IPS DF 4.7 (cell line): ENCODE results near the gene GDPD5.

Experiments used
- DNase-seq: peaks from one replicate; pipeline ENCODE4 v3.0.0-alpha.2; 2013; ENCODE audit warnings: low spot score; ENCODE audit errors: extremely low read depth

Gene GDPD5

DNA sequence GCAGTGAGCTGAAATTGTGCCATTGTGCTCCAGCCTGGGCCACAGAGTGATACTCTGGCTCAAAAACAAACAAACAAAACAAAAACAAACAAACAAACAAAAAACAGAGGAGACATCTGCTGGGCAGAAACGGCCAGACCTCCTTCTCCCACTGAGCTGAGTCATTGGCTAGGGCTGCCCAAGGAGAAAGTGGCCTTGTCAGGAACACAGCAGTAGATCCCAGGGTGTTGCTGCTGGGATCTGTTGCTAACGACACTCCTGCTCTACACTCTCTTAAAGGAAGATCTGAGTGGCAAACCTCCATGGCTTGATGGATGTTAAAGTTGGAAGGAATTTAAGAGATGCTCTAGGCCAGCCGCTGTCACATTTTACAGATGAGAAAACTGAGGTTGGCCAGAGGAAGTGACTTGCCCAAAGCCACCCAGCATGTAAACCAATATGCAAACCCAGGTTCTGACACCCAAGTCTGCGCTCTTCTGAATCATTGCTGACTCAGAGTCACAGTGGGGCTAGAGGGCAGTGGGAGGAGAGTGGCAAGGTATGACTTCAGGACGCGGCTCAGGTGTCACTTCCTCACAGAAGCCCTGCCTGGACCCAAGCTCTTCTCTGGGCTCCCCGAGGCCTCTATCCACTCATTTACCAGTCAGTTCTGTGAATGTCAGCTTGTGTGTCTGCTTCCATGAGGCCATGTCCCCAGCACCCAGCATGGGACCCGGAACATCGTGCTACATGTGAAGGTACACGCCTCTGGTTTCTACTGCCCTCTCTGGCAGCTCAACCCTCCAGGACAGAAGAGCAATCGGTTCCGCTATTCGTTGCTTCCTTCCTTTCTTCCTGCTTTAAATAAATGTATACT is 11.3 kb upstream of the GDPD5 start:
- DNase-seq = no peak

DNA sequence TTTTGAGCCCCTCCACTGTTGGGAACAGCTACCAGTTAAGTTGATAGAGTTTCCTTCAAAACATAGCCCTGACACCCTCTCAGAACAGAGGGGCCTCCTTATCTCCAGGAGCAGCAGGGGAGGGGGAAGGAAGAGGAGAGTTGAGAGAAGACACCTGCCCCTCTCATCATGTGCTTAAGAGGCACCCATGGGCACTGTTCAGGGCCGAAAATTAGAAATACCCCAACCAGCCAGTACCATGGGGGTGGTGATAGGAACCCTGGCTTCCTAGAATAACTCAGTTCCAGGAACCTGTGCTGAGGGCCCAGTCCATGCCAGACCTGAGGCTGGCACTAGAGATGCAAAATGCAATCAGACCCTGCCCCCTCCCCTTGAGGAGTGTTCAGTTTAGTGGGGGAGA is 9.3 kb upstream of the GDPD5 start:
- no peak for DNase-seq

DNA sequence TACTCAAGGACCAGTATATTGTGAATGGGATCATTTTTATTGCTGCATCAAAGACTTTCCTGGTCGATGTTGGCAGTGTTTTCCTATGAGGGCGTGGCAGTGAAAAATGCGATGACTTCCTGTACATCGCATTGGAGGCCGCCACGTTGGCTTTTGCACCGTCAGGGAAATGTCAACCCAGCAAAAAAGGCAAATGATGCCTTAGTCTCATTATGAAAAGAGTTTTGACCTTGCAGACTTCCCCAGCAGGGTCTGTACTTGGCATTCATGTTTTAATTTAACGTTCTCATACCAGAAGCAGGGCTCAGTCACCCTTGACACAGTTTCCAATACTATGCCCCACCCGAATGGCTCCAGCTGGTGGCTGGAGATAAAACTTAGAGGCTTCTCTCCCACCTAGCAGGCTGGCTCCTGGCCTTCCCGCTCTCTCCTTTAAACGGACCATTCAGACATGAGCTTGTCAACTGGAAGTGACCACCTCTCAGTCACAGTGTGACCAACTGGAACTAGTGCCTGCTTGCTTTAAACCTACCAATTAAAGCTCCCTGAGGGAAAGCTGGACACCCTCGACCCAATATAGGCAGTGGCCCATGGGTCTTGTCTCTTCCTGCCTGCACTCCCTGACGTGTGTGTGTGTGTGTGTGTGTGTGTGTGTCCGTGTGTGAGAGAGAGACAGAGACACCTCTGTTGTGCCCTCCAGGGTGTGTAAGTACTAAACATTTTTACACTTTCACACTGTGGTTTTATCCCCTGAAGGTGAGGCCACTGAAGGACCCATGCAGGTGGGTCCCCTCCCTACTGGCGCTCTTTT is 8.7 kb upstream of the GDPD5 start:
- DNase-seq = no peak

DNA sequence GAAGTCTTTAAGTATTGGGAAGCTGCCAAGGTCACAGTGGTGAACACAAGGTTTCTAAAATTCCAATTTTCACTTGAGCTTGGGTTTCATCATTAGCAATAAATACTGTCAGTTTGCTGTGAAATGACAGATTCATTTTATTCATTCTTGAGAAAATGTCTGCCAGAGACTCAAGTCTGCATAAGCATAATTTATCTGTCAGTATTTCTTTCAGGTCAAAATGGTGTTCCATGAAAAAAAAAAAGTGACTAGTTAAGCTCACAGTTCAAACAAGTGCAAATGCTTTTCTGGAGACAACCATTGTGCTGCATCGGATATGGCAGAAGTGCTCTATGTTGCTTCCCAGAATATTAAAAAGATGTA is 8.1 kb upstream of the GDPD5 start:
- DNase-seq = no peak

DNA sequence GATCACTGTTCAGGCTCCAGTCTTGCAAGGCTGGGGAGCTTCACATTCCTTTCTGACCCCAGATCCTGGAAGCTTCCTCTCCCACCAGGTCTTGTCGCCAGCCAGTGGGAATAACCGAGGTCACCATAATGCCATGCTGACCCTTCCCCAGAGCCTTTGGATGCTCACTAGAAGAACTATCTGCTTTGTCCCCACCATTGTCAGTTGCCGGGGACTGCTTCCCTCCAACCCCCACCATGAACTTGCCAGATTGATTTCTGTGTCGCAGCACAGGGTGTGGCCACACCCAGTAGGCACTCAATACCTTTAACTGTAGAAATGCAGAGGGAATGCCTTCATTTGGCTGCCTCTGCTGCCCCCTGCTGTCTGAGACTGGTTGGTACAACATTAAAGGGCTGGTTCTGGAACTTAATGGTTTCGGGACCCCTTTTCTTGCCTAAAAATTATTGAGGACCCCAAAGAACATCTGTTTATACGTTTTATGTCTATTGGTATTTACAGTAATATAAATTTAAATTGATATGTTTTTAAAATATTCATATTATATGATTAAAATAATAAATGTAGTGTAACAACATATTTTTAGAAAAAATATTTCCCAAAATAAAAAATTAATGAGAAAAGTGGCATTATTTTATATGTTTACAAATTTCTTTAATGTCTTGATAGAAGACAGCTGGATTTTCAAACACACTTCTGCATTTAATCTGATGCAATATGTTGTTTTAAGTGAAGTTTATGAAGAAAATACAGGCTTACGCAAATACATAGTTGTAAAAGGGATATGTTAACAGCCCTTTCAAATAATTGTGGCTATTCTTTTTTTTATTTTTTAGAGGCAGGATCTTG is 6.7 kb upstream of the GDPD5 start:
- no peak for DNase-seq

DNA sequence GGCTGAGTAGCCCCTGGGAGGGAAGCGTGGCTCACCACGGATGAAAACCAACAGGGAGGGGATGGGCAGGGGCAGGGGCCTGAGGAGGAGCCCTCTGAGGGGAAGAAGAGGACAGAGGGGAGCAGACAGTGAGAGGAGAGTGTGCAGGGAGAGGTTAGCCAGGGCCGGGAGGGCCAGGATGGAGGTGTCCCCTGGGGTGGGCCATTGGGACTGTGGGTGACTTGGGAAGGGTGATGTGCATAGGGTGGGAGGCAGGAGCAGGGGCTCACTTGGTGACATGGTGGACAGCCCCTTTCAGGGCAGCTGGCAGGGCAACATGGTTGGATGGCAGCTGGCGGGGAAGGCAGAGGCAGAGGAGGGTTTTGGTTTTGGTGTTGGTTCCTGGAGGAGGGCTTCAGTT is 5.6 kb upstream of the GDPD5 start:
- no peak for DNase-seq

DNA sequence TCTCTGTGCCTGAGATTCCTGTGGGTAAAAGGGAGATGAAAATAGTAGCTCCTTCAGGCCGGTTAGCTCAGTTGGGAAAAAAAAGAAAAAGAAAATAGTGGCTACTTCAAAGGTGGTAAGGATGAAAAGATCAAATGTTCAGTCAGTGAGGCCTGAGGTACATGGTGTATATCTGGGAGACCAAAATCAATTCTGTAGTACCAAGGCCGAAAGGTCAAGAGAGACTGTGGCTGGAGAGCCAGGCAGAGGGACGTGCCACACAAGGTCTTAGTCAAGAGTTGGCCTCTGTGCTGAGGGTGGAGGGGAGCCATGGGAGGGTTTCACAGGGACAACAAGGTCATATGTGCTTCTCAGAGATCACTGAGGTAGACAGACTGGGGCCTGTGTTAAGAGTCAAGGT is 4.8 kb upstream of the GDPD5 start:
- DNase-seq = no peak

DNA sequence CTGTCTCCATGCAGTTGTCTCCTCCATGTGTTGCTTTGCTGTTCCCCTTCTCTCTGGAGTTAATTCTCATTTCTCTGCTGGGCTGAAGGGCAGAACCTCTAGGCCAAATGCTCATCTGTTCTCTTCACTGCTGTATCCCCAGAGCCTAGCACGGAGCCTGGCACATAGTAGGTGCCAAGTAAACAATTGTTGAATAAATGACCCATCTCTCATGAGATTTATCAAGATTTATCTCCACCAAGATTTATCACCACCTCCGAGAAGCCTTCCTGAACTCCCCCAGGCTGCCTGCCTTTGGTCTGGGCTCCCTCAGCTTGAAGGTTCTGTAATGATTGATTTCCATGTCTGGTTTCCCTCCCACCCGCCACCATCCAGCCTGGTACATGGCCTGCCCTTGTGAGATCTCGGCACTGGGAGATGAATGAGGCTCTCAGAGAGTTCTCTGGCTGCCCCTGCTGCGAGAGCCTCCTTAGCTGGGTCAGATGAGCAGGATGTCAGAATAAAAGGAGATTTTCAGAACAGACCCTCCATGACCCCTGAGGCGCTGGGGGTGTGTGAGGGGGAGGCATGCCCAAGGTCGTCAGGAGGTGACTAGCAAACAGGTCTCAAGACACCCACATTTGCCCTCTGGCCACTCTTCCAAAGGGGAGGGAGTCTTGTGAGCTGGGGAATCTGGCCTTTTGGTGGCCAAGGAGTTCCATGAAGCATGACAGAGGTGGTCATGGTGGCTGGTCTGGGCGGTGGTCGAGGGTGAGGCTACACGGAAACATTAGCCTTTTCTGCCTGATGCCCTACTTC is 2.4 kb upstream of the GDPD5 start:
- no peak for DNase-seq

DNA sequence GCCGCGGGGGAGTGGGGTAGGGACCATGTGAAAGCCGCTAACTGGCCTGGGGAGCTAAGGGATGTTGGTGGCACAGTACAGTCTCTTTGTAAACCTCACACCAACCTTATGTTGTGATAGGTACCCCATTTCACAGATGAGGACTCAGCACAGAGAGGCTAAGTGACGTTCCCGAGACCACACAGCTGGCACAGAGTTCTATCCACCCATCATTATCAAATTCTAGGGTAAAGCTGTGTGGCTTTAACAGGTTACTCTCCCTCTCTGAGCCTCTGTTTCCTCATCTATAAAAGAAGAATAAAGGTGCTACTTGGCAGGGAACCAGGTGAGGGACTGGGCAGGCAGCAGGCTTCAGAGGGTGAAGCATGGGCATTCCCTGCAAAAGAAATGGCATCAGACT is 1.4 kb upstream of the GDPD5 start:
- no peak for DNase-seq

DNA sequence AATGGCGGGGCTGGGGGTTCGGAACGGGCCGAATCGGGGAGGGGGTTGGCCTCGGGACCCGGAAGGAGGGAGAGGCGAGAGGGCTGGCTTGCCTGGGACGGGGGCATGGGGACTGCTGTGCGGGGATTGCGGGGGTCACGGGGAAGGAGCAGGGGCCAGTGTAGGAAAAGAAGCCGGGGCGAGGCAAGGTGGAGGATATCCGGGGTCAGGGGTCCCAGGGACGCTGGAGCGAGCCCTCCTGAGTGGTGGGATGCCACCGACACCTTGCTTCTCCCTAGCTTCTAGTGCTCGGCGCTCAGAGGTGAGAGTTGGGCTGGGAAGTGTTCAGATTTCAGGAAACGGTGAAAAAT is 426 bp upstream of the GDPD5 start:
- no peak for DNase-seq

DNA sequence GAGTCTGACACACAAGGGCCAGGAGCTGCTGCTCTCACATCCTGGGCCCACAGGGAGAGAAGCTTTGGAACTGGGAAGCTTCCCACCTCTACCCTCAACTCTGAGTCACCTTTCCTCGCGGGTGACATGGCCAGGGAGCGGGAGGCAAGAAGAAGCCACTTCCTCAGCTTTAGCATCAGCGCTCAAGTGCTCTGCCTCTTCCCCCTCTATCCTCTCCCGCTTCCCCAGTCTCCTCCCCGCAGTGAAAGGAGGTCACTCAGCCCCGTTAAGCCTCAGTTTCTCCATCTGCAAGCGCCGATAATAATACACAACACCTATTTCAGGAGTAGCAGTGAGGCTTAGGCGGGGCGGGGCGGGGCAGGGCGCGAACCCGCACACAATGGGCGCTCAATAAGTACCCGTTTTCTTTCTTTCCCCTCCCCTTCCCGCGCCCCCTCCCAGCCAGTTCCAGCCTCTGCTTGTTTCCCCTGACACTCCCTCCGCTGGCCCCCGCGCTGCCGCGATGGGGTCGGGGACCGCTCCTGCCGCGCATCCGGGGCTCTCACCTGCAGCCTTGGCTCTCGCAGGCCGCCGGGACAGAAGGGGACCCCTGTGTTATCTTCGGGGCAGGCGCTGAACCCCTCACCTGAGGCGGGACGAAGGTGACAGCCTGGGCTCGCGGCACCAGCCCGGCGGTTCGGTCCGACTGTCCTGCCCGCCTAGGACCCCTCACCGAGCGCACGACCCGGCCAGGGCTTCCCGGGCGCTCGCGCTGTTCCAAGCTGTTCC is 892 bp downstream of the GDPD5 start:
- no peak for DNase-seq

DNA sequence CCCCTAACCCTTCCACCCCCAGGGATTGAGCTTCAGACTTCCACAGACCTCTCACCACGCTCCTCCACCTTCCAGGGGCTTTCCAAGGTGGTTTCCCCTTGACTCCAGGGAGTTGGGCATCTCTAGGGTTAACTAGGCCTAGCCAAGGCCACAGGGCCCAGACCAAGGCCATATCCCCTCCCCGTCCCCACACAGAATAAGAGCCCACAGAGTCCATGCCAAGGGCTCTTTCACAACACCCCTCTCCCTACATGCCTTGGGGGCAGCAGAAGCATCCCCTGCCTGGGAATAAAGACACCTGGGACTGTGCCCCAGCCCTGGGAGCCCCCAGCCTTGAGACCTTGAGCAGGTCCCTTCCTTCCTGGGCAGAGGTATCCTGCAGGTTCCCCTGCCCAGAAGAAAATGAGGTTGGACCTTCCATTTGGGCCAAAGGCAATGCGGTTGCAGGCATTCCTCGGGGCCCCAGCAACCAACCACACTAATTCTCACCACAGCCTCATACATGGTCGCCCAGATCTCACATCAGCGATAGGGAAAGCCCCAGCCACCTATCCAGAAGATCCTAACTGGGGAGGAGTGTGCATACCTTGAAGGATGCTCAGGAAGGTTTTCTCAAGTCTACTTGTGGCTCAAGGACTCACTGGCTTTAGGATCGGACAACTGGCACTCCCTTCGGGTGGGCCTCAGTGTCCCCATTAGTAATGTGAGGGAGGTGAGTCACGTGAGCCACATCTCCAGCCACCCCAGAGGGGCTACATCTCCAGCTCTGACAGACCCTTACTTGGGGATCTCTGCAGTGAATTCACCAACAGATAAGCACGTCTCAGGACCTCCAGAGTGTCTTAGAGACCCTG is 1.7 kb downstream of the GDPD5 start:
- no peak for DNase-seq

DNA sequence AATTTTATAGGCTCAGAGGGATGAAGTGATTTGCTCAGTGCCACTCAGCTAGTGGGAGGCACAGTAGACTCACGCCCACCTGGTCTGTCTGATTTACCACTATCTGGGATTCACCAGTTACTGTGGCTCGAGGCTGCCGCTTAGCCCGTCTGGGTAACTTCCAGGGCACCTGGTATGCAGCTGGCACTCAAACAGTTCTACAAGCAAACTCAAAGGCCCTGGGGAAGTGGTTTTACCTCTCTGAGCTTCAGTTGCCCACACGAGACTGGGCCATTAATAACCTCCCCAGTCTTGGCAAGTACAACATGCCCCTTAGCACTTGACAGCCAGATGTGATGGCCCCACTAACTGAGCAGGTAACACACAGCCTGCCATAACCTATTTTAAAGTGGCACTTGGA is 2.6 kb downstream of the GDPD5 start:
- no peak for DNase-seq

DNA sequence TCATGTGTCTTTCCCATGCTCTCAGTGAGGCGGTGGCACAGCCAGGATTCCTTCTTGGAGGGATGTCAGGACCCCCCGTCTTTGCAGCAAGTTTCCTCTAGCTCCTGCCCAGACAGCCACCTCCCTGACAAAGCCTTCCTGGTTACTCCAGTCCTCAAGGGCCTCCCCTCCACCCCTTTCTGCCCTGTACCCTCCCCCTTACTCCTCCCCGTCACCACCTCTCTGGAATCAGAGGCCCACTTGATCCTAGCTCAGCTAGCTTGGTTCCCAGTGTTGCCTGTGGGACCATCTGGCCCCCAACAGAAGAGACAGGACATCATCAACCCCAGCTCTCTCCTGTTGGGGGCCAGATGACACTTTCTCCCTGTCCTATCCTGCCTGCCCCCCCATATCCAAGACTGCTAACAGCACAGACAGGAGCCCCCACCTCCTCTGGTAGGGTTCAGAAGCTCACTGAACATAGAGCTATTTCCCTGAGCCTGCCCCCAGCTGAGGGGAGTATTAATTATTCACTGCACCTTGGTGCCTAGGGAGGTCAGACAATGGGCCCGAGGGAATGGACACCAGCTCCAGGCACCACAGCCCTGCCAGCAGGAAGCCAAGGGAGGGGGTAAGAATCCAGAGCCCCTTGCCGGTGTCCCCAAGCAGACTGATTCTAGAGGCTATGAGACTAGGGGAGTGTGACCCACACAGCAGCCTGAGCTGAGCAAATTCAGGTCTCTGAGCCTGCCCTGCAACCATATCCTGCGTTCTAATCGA is 3.3 kb downstream of the GDPD5 start:
- DNase-seq = no peak

DNA sequence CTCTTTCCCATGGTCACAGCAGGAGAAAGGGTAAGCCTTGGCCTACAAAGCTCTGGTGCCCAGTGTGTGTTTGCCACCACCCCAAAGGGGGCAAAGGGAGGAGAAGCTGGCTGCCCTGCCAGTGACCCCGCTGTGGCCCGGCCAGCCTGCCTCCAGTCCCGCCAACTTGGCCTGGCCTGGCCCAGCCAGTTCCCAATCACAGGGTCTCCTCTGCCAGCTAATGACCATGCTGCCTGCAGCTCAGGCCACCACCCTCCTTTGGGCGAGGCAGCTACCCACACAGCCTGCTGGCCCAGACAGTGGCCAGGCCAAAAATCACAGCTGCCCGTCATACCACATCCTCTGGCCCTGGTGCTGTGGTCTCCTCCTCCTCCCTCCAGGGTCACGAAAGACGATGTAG is 5.1 kb downstream of the GDPD5 start:
- no peak for DNase-seq

DNA sequence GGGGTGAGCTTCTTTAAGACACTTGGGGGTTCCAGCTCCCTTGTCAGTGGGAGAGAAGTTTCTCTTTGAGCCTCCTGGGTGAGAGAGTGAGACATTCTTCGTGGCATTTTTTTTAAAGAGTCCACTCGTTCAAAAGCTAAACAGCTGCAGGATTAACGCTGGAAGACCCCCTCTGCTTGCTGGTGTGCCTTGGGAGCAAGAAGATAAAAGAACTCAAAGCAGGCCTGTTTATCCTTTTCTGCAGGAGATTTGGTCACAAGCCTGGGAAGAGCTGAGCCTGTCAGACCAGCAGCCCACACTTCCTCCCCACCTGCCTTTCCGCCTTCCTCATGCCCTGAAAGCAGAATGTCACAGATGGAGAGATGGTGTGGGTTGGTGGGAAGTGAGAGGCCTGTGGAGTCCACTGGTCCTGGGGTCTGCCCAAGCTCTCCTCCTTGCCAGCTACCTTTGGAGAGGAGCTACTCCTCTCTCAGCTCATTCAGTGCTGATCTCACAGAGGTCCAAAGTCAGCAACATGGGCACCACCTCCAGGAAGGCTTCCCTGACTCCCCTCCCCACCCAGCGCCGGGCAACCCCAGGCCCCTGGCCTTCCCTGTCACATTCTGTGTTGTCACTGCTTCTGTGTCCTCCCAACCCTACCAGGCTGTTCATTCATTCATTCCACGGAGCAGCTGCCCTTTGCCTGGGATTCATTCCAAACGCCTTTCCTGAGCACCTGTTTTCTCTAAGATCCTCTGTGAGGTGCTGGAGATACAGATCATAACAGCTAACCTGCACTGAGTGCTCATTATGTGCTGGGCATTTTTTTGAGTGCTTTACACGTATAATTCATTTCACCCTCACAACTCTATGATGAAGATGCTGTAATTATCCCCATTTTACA is 6.7 kb downstream of the GDPD5 start:
- no peak for DNase-seq

DNA sequence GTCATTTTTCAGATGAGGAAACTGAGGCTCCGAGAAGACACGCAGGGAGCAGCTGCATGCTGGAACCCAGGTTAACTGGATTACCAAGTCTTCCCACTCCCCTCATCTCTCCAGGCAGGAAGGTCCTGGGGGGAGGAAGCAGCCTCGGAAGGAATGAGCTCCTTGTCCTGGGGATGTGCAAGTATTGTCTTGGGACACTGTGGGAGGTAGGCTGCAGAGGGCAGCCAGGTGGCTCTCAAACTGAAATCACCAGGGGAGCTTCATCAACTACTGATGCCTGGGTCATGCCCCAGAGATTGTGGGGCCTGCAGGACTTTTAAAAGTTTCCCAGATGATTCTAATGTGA is 7.6 kb downstream of the GDPD5 start:
- DNase-seq = no peak

DNA sequence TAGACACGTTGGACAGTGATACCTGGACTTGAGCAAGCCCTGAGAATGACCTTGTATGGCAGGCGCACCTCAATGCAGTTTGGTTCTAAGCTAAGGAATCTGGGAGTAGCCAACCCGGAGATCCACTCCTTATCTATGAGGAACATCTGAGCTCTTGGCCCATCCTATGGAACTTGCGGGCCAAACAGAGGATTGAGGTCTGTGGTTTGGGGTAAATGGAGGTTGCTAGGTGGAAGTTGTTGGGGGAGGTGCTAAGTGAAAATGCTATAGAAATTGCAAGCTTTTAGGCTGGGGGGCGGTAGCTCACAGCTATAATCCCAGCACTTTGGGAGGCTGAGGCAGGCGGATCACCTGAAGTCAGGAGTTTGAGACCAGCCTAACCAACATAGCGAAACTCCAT is 8.9 kb downstream of the GDPD5 start:
- DNase-seq = no peak
